A549 (cell line): ENCODE results near the gene FOXO3.
"Not testable (repeated sequence)": the region's sequence is repeated elsewhere in the genome, so short reads cannot be mapped to it uniquely, and the experiment has no call there.

Experiments used
- CBX2 ChIP-seq: fragments of 200-600 bp; sonication (generic); IDR thresholded peaks from 2 replicates; pipeline ENCODE4 v1.6.1; 2016; ENCODE audit warnings: low read depth, mild to moderate bottlenecking, borderline replicate concordance
- CTCF ChIP-seq: fragments of >200 bp; sonication (Bioruptor Twin); formaldehyde crosslinking; IDR thresholded peaks from 3 replicates; pipeline ENCODE4 v1.5.1; 2016
- EP300 ChIP-seq, 2 experiments: fragments of >200 bp; sonication (Bioruptor Twin); formaldehyde crosslinking; IDR thresholded peaks; 2 replicates in 1 of 2; 3 replicates in 1 of 2; pipeline ENCODE4 v1.6.1; 2016 to 2017
- JUN ChIP-seq, 2 experiments: fragments of >200 bp; sonication (Bioruptor Twin); formaldehyde crosslinking; IDR thresholded peaks; 2 replicates in 1 of 2; 3 replicates in 1 of 2; pipeline ENCODE4 v1.6.1; 2016 to 2017
- MAZ ChIP-seq: fragments of 150-350 bp; IDR thresholded peaks from 2 replicates; pipeline ENCODE4 v1.6.1; 2014; ENCODE audit warnings: antibody characterized with exemption, low read depth, low read length, borderline replicate concordance
- NR3C1 ChIP-seq: fragments of >200 bp; sonication (Bioruptor Twin); formaldehyde crosslinking; IDR thresholded peaks from 3 replicates; pipeline ENCODE4 v1.6.1; 2017
- PHF8 ChIP-seq: fragments of 200-600 bp; sonication (generic); IDR thresholded peaks from 2 replicates; pipeline ENCODE4 v1.6.1; 2016; ENCODE audit warnings: low read depth, mild to moderate bottlenecking, antibody characterized with exemption, moderate library complexity, borderline replicate concordance
- POLR2A ChIP-seq: IDR thresholded peaks from 2 replicates; pipeline ENCODE4 v1.6.1; 2012; ENCODE audit warnings: mild to moderate bottlenecking, low read length
- RAD21 ChIP-seq, 2 experiments: fragments of >200 bp in 1 of 2; sonication (Bioruptor Twin) in 1 of 2; formaldehyde crosslinking in 1 of 2; IDR thresholded peaks in 1 of 2; conservative IDR thresholded peaks in 1 of 2; 2 replicates in 1 of 2; 3 replicates in 1 of 2; pipeline ENCODE4 v1.6.1; 2012 to 2018; ENCODE audit warnings: inconsistent platforms in 1 of 2
- RFX5 ChIP-seq: fragments of 450-650 bp; IDR thresholded peaks from 2 replicates; pipeline ENCODE4 v1.7.1; 2014; ENCODE audit warnings: antibody characterized with exemption, mild to moderate bottlenecking, moderate library complexity
- TF ChIP-seq, protein P1 (sequence below): fragments of 150-350 bp; IDR thresholded peaks from 2 replicates; pipeline ENCODE4 v1.6.1; 2014; ENCODE audit warnings: low read depth, mild to moderate bottlenecking, low read length

DNA sequence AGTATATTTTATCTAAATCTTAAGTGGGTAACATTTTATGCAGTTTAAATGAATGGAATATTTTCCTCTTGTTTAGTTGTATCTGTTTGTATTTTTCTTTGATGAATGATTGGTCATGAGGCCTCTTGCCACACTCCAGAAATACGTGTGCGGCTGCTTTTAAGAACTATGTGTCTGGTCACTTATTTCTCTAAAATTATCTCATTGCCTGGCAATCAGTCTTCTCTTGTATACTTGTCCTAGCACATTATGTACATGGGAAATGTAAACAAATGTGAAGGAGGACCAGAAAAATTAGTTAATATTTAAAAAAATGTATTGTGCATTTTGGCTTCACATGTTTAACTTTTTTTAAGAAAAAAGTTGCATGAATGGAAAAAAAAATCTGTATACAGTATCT lies 123.3 kb downstream of the FOXO3 start:
- not testable (repeated sequence) for TF ChIP-seq RAD21 (conservative IDR thresholded peaks at IDR 0.05 in 1 of 2, IDR thresholded peaks at IDR 0.05 in 1 of 2); EP300 (IDR thresholded peaks at IDR 0.05); PHF8; POLR2A; CTCF; JUN (IDR thresholded peaks at IDR 0.05); CBX2; RFX5; MAZ; NR3C1
- TF ChIP-seq, protein P1, sequence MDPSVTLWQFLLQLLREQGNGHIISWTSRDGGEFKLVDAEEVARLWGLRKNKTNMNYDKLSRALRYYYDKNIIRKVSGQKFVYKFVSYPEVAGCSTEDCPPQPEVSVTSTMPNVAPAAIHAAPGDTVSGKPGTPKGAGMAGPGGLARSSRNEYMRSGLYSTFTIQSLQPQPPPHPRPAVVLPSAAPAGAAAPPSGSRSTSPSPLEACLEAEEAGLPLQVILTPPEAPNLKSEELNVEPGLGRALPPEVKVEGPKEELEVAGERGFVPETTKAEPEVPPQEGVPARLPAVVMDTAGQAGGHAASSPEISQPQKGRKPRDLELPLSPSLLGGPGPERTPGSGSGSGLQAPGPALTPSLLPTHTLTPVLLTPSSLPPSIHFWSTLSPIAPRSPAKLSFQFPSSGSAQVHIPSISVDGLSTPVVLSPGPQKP = not testable (repeated sequence)
